Hindlimb muscle (tissue), 1 donor: ENCODE results near the gene CACNG1. TPM values are rescaled to one million over a fixed set of nuclear protein-coding genes. Genes with fewer than 3 reads are reported as not detected.
"Not testable (repeated sequence)": the region's sequence is repeated elsewhere in the genome, so short reads cannot be mapped to it uniquely, and the experiment has no call there.

ENCODE experiments used
- DNase-seq: peaks from one replicate; pipeline ENCODE4 v3.0.0-alpha.2; 2013
- polyA plus RNA-seq: library from polyadenylated mRNA; unstranded; fragments of 120-200 nt; gene quantifications from one replicate; pipeline ENCODE4 v1.2.1, GENCODE V29; 2013; ENCODE audit not compliant: insufficient read length

The CACNG1 gene
- polyA plus RNA-seq, 1 donor: 340 TPM

DNA sequence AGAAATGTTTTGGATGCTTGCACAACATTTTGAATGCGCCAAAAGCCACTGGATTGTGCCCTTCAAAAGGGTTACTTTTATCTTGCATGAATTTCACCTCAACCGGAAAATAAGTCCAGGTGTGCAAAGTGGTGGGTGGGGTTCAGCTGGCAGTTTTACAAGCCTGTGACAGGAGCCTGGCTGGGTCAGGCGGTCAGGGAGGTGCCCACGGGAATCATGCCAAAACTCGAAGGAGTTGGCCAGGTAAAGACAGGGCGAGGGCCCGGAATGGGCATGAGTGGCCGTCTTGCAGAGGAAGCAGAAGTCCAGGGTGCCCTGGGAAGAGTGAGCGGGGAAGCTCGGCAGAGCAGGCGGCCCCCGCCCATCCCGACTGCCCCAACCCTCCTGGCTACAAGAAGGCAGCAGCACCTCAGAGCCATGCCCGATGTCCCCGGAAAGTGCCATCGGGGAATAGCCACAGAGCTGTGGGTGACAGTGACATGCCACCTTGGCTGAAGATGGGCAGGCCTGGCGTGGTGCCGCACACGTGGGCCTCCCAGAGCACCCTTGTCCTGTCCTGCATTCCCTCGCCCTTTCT, 19.1 kb upstream of the CACNG1 start:
- no peak for DNase-seq

DNA sequence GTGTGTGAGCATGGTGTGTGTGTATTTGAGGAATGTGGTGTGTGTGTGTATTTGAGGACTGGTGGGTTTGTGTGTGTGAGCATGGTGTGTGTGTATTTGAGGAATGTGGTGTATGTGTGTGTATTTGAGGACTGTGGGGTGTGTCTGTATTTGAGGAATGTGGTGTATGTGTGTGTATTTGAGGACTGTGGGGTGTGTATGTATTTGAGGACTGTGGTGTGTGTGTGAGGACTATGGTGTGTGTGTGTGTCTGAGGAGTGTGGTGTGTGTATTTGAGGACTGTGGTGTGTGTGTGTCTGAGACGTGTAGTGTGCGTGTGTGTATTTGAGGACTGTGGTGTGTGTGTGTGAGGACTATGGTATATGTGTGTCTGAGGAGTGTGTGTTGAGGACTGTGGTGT, 18.0 kb upstream of the CACNG1 start:
- DNase-seq: no peak

DNA sequence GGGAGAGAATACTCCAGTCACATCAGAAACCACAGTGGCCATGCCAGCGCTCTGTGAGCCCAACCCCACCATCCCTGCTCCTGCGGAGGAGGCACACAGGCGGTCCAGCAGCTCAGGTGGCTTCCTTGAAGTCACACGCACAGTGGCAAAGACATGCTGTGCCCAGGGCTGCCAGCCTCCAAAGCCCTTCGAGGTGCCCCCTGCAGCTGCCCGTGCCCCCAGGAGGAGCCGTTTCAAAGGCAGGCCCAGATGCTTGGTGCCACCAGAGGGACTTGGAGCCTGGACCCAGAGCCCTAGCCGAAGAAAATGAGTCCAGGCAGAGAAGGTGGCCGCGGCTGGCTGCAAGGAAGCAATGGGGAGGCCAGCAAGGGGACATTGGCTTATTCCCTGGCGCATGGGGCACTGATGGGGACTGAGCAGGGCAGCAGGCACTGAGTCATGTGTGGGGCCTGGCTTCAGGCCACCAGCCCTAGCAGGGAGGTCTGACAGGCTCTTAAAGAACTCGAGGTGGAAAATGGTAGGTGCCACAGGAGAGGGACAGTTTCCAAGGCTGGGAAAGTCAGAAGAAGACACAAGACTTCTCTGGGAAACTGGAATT, 17.2 kb upstream of the CACNG1 start:
- DNase-seq: no peak

DNA sequence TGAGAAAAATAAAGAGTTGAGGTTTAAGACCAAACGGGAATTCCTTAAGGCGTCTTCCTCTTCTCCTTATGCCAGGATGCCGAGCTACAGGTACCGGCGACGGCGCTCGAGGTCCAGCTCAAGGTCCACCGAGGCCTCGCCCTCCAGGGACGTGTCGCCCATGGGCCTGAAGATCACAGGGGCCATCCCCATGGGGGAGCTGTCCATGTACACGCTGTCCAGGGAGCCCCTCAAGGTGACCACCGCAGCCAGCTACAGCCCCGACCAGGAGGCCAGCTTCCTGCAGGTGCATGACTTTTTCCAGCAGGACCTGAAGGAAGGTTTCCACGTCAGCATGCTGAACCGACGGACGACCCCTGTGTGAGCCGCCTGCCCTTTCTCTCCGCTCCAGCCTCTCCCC, 13.7 kb upstream of the CACNG1 start:
- no peak for DNase-seq

DNA sequence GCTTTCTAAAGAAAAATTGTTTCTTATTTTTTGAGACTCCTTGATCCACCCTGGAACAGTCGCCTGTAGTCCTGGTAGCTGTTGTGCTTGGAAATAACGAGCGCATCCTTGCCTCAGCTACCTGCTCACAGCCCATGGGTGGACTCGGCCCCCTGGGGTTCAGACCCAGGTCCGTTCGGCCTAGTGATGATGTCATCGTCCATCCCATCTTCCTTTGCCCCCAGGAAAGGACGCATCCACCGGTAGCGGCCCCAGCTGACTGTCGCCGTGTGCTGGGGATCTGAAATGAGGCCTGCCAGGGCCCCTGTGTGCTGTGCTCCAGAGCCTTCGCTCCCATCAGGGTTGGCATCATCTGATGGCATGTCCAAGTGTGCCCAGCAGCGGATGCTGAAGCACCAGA, 12.0 kb upstream of the CACNG1 start:
- DNase-seq: no peak

DNA sequence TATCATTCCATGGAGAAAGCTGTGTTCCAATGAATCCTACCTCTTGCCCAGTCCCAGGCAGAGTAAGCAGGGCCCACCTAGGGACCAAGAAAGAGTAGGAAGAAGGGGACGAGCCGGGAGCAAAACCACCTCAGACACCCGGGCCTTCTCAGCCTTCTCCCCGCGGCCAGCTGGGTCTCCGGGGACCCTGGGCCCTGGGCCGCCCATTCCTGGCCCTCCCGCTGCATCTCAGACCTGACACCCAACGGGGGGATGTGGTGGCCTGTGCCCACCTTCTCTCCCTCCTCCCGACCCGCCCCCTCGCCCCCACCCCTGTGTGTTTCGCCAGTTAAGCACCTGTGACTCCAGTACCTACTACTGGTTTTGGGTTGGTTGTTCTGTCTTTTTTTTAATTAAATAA, 11.4 kb upstream of the CACNG1 start:
- no peak for DNase-seq

DNA sequence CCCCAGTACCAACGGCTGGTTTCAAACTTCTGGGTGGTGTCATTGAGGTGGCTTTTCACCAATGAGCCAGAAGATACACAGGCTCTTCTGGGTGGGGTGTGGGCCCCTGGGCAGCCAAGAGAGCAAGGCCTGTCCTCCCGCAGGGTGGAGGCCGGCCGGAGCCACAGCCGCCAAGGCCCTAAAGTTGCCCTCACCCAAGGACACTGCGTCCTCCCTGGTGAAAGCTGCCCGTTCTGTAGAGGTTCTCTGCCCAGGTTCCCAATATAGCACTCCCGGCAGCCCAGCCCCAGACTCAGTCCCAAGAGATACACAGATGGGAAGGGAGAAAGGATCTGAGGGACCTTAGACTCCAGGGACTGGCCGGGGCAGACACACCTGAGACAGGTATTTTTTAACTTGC, 10.7 kb upstream of the CACNG1 start:
- no peak for DNase-seq

DNA sequence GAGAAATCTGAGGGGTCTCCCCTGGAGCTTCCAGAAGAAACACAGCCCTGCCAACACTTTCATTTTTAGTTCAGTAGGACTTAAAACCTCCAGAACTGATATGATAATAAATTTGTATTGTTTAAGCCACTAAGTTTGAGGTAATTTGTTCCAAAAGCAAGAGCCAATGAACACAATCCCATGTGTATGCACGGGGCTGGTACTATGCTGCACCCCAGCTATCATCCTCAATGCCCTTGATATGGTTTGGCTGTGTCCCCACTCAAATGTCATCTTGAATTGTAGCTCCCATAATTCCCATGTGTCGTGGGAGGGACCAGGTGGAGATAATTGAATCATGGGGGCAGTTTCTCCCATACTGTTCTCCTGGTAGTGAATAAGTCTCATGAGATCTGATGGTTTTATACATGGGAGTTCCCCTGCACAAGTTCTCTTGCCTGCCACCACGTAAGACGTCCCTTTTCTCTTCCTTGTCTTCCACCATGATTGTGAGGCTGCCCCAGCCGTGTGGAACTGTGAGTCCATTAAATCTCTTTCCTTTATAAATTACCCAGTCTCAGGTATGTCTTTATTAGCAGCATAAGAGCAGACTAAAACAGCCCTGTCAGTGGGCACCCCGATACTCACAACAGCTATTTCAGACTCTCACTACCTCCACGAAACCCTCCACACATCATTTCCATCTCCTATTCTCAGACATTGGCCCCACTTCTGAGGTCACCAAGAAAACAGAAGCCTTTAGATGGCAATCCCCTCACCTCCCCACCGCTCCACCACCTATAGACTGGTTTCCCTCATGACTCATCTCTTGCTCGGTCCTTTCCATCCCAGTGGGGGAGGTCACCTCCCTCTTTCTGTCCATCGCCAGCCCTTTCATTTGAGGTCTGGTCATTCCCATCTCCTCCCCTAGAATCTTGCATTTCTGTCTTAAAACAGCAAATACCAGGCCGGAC, 8.9 kb upstream of the CACNG1 start:
- no peak for DNase-seq

DNA sequence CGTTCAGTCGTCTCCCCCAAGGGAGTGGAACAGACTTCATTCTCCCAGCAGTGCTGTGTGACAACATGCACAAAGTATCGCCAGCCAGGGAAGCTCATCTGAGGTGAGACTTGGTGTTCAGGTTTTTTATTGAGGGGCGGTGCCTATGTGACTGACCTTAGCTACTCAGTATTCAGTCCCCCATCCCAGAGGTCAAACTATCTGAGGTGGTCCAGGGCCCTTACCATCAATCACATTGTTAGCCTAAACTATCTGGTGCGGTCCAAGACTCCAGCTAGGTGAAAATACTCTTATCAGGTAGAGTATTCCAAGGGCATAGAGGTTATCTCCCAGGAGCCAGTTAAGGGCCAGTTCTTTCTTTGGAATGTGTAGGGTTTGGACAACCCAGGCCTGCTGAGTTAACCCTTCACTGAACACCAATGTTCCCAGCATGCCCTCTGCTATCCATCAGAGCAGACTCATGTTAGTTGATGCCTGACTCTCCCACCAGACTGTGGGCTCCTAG, 5.4 kb upstream of the CACNG1 start:
- no peak for DNase-seq

DNA sequence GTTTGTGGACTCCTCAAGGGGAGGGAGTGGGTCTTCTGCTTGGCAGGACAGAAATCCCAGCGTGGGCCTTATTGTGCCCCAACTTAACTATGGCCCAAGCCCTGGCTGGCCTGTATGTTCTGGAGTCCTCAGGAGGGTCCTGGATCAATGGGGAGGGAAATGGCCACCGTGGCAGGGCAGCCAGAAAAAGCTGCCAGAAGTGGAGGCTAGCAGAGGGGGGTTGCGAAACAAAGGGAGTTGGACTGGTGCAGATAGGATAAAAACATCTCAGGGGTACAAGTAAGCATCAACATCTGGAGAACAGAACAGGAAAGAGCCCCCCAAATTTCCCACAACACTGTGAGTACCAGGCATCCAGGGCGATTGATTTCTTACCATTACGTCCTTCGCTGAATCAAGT, 3.7 kb upstream of the CACNG1 start:
- no peak for DNase-seq

DNA sequence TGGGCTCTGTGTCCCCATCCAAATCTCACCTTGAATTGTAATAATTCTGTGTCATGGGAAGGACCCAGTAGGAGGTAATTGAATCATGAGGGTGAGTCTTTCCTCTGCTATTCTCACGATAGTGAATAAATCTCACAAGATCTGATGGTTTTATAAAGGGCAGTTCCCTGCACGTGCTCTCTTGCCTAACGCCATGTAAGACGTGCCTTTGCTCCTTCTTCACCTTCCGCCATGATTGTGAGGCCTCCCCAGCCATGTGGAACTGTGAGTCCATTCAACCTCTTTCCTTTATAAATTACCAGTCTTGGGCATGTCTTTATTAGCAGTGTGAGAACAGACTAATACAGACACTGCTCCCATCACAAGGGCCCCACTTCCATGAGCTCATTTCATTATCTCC, 3.2 kb upstream of the CACNG1 start:
- DNase-seq: not testable (repeated sequence)

DNA sequence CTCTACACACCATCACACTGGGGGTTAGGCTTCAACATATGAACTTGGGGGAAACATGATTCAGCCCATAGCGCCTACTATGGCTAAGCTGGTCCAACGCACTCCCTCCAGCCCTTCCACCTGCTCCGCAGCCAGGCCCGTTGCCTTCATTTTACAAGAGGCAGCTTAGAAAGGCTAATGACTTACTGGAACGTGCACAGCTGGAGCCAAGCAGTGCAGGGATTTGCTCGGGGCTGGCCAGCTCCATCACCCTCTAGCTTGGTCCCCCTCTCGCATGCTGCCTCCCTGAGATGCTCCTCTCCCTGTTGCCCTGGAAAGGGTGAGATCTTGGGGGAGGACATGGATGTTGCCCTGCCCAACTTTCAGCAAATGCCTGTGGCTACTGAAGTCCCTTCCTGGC, 2.8 kb upstream of the CACNG1 start:
- no peak for DNase-seq

DNA sequence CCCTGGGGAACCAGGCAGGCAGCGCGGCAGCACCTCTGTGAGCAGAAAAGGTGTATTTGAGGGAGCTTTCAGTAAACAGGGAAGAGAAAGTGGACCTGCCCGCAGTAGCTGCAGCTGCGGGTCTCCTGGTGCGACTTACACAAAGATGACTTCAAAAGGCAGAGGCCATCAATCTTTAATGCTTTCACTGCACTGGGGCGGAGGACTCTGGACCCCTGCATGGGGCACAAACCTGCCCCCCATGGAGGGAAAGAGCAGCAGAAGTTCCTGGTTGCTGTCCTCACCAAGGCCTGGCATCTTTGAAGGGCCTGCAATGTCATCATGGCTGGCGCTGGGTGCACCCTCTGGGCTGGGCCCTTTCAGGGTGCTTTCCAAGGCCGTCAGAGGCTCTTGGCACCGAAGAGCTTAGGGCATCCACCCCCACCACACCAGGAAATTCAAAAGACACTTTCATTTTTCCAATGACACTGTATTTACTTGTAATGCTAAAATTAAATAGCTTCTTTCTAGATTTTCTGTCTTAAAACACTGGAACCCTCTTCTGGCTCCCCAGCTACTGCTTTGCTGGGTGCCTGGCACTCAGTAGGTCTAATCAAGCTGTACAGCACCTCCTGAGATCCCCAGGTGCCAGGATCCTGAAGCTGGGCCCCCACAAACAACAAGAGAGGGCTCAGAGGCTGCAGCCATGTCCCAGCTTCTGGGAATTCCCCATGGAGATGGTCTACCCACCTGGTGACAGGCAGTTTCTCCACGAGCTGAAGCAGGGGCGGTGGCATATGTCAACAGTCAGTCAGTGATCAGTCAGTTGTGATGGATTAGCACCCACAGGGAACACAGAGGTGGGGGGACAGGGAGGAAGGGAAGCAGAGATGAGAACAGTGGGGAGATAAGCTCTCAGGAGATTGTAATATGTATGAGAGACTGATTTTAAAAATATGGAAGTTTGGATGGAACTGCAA, 2.1 kb upstream of the CACNG1 start:
- no peak for DNase-seq

DNA sequence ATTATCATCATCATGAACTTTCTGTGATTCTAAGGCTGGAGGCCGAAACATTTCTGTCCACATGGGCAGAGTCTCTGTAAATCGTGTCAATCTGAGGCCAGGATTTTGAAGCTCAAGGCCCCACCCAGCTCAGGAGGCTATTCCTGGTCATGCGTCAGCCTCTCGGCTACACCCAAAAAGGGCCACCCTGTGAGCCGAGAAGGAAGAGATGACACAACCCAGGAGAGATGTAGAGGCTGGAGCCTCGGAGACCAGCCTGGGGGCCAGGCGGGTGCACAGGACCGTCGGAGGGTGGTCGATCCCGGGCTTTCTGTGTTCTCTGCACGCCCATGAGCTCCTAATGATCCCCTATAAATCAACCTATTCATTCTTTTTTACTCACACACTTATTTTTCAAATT, 1.1 kb upstream of the CACNG1 start:
- no peak for DNase-seq

DNA sequence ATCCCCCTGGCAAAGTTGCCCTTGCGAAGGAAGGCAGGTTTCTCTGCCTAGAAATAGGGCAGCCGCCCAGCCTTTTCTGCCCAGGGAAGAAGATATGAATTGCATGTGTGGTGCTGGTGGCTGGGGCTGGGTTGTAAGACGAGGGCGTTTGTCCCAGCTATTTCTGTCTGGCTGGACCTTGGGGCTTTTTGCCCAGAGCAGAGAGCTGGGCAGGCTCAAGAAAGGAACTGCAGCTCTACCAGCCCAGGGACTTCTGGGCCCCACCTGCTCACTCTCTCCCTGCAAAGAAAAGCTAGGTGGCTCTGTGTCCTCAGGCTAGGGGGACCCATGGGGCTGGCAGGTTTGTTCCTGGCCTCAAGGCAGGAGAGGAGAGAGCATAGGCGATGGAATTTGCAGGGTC, 586 bp downstream of the CACNG1 start:
- no peak for DNase-seq

DNA sequence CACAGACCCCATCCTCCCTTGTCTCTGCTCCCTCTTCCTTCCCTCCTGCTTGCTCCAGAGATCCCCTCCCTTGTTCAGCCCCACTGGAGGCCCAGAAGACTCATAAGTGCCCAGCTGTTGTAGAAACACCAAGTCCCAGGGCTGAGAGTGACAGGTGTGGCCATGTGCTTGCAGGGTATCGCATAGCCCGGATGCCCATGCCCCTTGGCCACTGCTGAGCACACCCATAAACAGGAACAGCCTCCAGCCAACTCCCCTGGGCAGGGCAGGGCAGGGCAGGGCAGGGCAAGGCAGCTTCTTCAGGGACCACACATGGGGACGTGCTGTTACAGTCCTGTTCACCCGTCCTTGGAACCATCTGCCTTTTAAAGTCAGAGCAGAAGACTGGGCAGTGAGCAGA, 2.0 kb downstream of the CACNG1 start:
- DNase-seq: no peak

DNA sequence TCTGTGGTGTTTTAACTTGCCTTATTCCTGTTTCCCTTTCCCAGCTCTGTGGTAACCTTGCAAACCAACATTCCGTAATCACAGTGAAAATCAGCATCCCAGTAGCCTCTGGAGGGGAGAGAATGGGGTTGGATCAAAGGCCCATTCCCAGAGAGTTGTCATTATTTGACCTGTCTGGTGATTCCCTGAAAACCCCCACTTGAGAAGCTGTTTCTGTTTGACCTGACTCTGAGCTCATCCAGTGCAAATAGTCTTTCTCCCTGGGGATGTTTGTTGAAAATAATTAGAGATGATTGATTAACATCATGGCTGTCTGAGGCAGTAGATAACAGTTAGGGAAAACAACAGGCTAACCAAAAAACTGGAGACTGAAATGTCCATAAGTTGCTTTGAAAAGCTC, 3.0 kb downstream of the CACNG1 start:
- DNase-seq: no peak

DNA sequence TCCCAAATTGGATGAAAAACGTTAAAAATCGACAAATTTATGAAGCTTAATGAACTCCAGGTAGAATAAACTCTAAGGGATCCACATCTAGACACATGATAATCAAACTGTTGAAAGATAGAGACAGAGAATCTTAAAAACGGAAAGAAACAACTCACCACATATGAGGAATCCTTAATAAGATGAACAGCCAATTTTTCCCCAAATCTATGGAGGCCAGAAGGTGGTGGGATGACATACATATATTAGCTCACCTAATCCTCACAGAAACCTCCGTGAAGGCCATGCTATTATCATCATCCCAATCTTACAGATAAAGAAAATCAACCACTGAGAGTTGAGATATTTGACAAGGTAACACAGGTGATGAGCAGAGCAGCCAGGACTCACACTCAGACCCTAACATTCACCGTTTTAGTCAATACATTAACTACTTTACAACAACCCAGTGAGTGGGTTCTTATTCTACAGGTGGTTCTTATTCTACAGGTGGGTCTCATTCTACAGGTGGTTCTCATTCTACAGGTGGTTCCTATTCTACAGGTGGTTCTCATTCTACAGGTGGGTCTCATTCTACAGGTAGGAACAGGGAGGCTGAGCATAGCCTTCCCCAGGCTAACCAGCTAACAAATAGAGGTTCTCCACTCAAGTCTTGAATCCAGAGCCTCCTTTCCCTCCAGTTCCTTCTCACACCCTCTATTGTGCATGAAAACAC, 4.8 kb downstream of the CACNG1 start:
- DNase-seq: no peak

DNA sequence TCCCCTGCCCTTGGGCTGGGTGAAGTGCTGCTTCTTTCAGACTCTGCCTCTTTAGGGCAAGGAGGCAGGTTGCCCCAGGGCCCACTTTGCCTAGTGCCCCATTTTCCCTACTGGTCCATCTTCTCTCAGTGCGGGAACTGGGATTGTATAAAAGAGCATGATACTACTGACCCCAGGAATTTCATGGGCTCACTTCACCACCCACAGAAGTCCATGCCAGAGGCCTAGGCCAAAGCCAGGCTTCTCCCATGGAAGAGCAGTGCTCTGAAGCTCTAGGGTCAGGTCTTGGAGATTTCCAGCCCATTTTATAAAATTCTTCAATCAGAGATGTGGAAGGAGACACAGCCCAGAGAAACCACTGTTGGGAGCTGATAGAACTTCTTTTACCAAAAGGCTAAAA, 5.7 kb downstream of the CACNG1 start:
- no peak for DNase-seq

DNA sequence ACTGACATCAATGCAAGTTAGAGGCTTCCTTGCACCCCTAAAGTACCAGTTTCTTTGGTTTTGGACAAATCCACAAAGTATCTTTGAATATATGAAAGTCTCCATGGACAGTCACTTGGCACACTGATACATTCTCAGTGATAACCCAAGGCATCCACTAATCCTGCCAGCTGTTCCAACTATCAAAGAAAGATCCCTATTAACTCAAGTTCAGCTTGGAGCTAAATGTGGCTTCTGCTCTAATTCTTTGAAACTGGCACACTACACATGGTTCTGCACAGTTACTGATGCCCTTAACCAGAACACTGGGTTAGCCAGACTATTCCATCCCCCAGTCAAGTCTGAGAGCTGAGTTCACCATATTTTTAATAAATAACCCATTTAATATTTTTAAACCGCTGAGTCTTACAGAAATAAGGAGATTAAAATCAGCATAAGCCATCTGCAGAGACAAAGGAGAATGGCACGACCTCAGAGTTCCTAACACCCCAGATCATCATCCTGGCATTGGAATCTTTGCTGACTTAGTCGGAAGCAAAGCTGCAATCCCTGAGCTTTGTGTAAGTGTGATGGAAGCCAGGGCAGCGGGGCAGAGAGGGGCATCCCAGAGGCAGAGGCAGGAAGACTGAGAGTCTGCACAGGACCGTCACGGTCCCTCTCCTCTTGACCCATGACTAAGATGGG, 6.3 kb downstream of the CACNG1 start:
- no peak for DNase-seq

DNA sequence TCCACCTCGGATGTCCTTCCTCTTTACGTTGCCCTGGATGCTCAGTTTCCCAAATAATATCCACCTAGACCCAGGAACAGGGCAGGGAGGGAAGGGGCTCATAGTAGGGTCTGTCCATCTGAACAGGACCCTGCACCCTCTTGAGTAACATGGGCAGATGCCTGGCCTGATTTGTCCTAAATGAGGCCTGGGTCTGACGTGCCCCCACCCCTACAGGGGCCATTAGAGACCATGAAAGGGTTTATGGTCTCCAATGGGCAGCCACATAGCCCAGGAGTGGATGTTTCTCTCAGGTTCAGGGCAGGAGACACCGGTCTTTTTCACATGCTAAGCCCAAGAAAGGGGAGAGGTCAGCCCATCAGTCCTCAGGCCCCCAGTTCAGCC, 6.8 kb downstream of the CACNG1 start:
- no peak for DNase-seq
